SK-N-SH (cell line): ENCODE data around the gene CHDH. TPM values are rescaled to one million over a fixed set of nuclear protein-coding genes. Genes with fewer than 3 reads are reported as not detected.

Experiments used
- CTCF ChIA-PET: fragments of 300-600, 350-600 bp; formaldehyde crosslinking; extraction: SDS; loops from one replicate; lab custom pipeline; 2021; lab: Yijun Ruan, JAX
- POLR2A ChIA-PET: fragments of 350-600 bp; sonication (Branson Sonifier 250); formaldehyde crosslinking; extraction: SDS; loops from one replicate; lab custom pipeline; 2020; ENCODE audit warnings: antibody characterized with exemption, inconsistent platforms; lab: Yijun Ruan, JAX
- DNase-seq: peaks from one replicate; pipeline ENCODE4 v3.0.0; 2012
- H2AFZ ChIP-seq: fragments of 200-600 bp; sonication (generic); 2 replicates; pipeline ENCODE4 v1.8.1; 2016; ENCODE audit warnings: antibody characterized with exemption, mild to moderate bottlenecking, low read depth
- H3F3A ChIP-seq: fragments of 200-600 bp; sonication (generic); replicated peaks from 2 replicates; pipeline ENCODE3; 2016; ENCODE audit warnings: antibody characterized with exemption, mild to moderate bottlenecking; ENCODE audit not compliant: insufficient read depth
- H3K27ac ChIP-seq, 2 experiments: fragments of 200-500 bp in 1 of 2; fragments of 200-600 bp in 1 of 2; sonication (Bioruptor generic) in 1 of 2; sonication (generic), shearing (Covaris generic) in 1 of 2; 2 replicates each; pipeline versions ENCODE4 v1.5.1 to v1.6.1; 2014 to 2016; ENCODE audit warnings: low read depth in 2 of 2, inconsistent platforms in 1 of 2, low read length in 1 of 2, mild to moderate bottlenecking in 1 of 2, mixed read lengths in 1 of 2
- H3K27me3 ChIP-seq: fragments of 200-600 bp; sonication (generic), shearing (Covaris generic); 2 replicates; pipeline ENCODE4 v1.6.1; 2016; ENCODE audit warnings: mixed run types; ENCODE audit not compliant: insufficient read depth
- H3K36me3 ChIP-seq, 2 experiments: fragments of 200-500 bp in 1 of 2; fragments of 200-600 bp in 1 of 2; sonication (Bioruptor generic) in 1 of 2; sonication (generic) in 1 of 2; replicated peaks in 1 of 2; 2 replicates each; pipeline versions ENCODE3 to v1.5.1; 2014 to 2016; ENCODE audit warnings: low read length in 1 of 2, mild to moderate bottlenecking in 1 of 2; ENCODE audit not compliant: insufficient read depth in 2 of 2, control insufficient read depth in 1 of 2
- H3K4me1 ChIP-seq, 2 experiments: fragments of 200-500 bp in 1 of 2; fragments of 200-600 bp in 1 of 2; sonication (Bioruptor generic) in 1 of 2; sonication (generic), shearing (Covaris generic) in 1 of 2; 2 replicates each; pipeline versions ENCODE4 v1.5.1 to v1.6.1; 2014 to 2016; ENCODE audit warnings: low read depth in 1 of 2, low read length in 1 of 2, mixed run types in 1 of 2; ENCODE audit not compliant: insufficient read depth in 2 of 2, control insufficient read depth in 1 of 2
- H3K4me2 ChIP-seq: fragments of 200-600 bp; sonication (generic), shearing (Covaris generic); 2 replicates; pipeline ENCODE4 v1.6.1; 2017; ENCODE audit warnings: mixed run types
- H3K4me3 ChIP-seq, 2 experiments: fragments of 200-500 bp in 1 of 2; fragments of 200-600 bp in 1 of 2; sonication (Bioruptor generic) in 1 of 2; sonication (generic), shearing (Covaris generic) in 1 of 2; 2 replicates each; pipeline versions ENCODE4 v1.5.1 to v1.8.1; 2014 to 2016; ENCODE audit warnings: low read depth in 2 of 2, inconsistent platforms in 1 of 2, low read length in 1 of 2, mild to moderate bottlenecking in 1 of 2, mixed read lengths in 1 of 2, moderate library complexity in 1 of 2
- H3K79me2 ChIP-seq: fragments of 200-600 bp; sonication (generic); 2 replicates; pipeline ENCODE4 v1.8.1; 2017; ENCODE audit warnings: mild to moderate bottlenecking; ENCODE audit not compliant: insufficient read depth
- H3K9ac ChIP-seq: fragments of 200-600 bp; sonication (generic); 2 replicates; pipeline ENCODE4 v1.6.1; 2017; ENCODE audit warnings: mixed run types
- H3K9me2 ChIP-seq: fragments of 200-600 bp; sonication (generic); 2 replicates; pipeline ENCODE4 v1.6.1; 2017; ENCODE audit warnings: mixed run types
- H3K9me3 ChIP-seq: fragments of 200-600 bp; sonication (generic); 2 replicates; pipeline ENCODE4 v1.6.1; 2017; ENCODE audit warnings: mixed run types, mild to moderate bottlenecking, moderate library complexity
- H4K20me1 ChIP-seq: fragments of 200-600 bp; sonication (generic); 2 replicates; pipeline ENCODE4 v1.6.1; 2017; ENCODE audit warnings: mild to moderate bottlenecking, mixed run types; ENCODE audit not compliant: insufficient read depth
- CHD2 ChIP-seq: fragments of 150-350 bp; IDR thresholded peaks from 2 replicates; pipeline ENCODE4 v1.6.1; 2018; ENCODE audit warnings: low read length; ENCODE audit not compliant: partially characterized antibody
- EP300 ChIP-seq, 2 experiments: IDR thresholded peaks; 2 replicates each; pipeline versions ENCODE4 v1.4.0 to v1.6.1; 2012; ENCODE audit warnings: borderline replicate concordance in 1 of 2, low read depth in 1 of 2, low read length in 1 of 2
- FOSL2 ChIP-seq: IDR thresholded peaks from 2 replicates; pipeline ENCODE4 v1.4.0; 2012; ENCODE audit warnings: low read depth, mild to moderate bottlenecking, moderate library complexity, borderline replicate concordance
- GABPA ChIP-seq: IDR thresholded peaks from 2 replicates; pipeline ENCODE4 v1.4.0; 2012; ENCODE audit warnings: low read depth, mild to moderate bottlenecking
- GATA2 ChIP-seq: sonication (generic); formaldehyde crosslinking; IDR thresholded peaks from 2 replicates; pipeline ENCODE4 v1.5.0; 2020; ENCODE audit warnings: mild to moderate bottlenecking, missing genetic modification reagents
- IRF3 ChIP-seq: fragments of 150-350 bp; IDR thresholded peaks from 2 replicates; pipeline ENCODE4 v1.6.1; 2016; ENCODE audit warnings: mild to moderate bottlenecking, low read depth, low read length
- NFIC ChIP-seq: IDR thresholded peaks from 2 replicates; pipeline ENCODE4 v1.4.0; 2012; ENCODE audit warnings: borderline replicate concordance
- REST ChIP-seq: IDR thresholded peaks from 2 replicates; pipeline ENCODE4 v1.6.1; 2012; ENCODE audit warnings: mild to moderate bottlenecking, low read depth, low read length, moderate library complexity
- RFX5 ChIP-seq: IDR thresholded peaks from 2 replicates; pipeline ENCODE4 v1.6.1; 2012; ENCODE audit warnings: mild to moderate bottlenecking, improper control_type of control experiment, low read length
- RXRA ChIP-seq: IDR thresholded peaks from 2 replicates; pipeline ENCODE4 v1.4.0; 2012; ENCODE audit warnings: low read depth, mild to moderate bottlenecking, borderline replicate concordance
- SIN3A ChIP-seq: IDR thresholded peaks from 2 replicates; pipeline ENCODE4 v1.6.1; 2012; ENCODE audit warnings: low read depth, mild to moderate bottlenecking, low read length, moderate library complexity, borderline replicate concordance
- SMC3 ChIP-seq: IDR thresholded peaks from 2 replicates; pipeline ENCODE4 v1.6.1; 2012; ENCODE audit warnings: low read depth, low read length, improper control_type of control experiment
- TAF1 ChIP-seq: IDR thresholded peaks from 2 replicates; pipeline ENCODE4 v1.6.1; 2012; ENCODE audit warnings: low read depth, mild to moderate bottlenecking, low read length, moderate library complexity, borderline replicate concordance
- TEAD4 ChIP-seq: IDR thresholded peaks from 2 replicates; pipeline ENCODE4 v1.4.0; 2012; ENCODE audit warnings: mild to moderate bottlenecking, borderline replicate concordance; ENCODE audit not compliant: insufficient read depth
- YY1 ChIP-seq: IDR thresholded peaks from 2 replicates; pipeline ENCODE4 v1.4.0; 2012; ENCODE audit warnings: low read depth, mild to moderate bottlenecking
- WGBS: methylation state at CpG from one replicate; pipeline ENCODE4 v1.1.6; 2017; ENCODE audit warnings: low lambda C conversion rate; 5-methylcytosine and 5-hydroxymethylcytosine counted together
- polyA plus RNA-seq, 3 experiments: library from polyadenylated mRNA; depleted of rRNA; stranded (reverse); fragments of >200 nt; gene quantifications; 2 replicates each; pipeline ENCODE4 v1.2.3, GENCODE V29; 2012
- TF ChIP-seq, protein P1 (sequence below): IDR thresholded peaks from 2 replicates; pipeline ENCODE4; 2012
- TF ChIP-seq, protein P2 (sequence below): fragments of 150-350 bp; IDR thresholded peaks from 2 replicates; pipeline ENCODE4 v1.6.1; 2017; ENCODE audit warnings: antibody characterized with exemption, low read length, low read depth, borderline replicate concordance
- TF ChIP-seq, protein P3 (sequence below): IDR thresholded peaks from 2 replicates; pipeline ENCODE4 v1.4.0; 2012; ENCODE audit warnings: low read depth, borderline replicate concordance

Gene CHDH
- polyA plus RNA-seq, 1 of the 3 experiments (the other 2 are of a cell fraction), result 0.33 TPM

- peak overlapping the region; percentile 85 for H2AFZ ChIP-seq
- H3F3A ChIP-seq, result no peaks in the 10 kb centered on the region
- 0 out of 2 replicates have a peak overlapping the region, but pooled peaks have one; percentile 40 for H3K9ac ChIP-seq
- peak overlapping the region in 1 of 2 experiments; percentile 63; a peak in 2 of 4 replicates for H3K27ac ChIP-seq
- 87% methylated on average over 15 of the region's 20 CpGs for WGBS
- peak overlapping the region; percentile 55 for H3K4me2 ChIP-seq
- H3K9me2 ChIP-seq, result no peaks in the 10 kb centered on the region
- no peak for DNase-seq
- H3K27me3 ChIP-seq, result no peaks in the 10 kb centered on the region
- H3K79me2 ChIP-seq, result no peaks in the 10 kb centered on the region
- H3K4me3 ChIP-seq, result no peak overlapping the region
- no peaks in the 10 kb centered on the region for H3K36me3 ChIP-seq
- H3K4me1 ChIP-seq, result peaks cover 18 to 22% of the 10 kb centered on the region in 2 experiments; a peak in 3 of 4 replicates
- CTCF ChIA-PET, result interaction anchor here (0.8 kb wide), 2 partner anchors 18 to 94 kb away, joined by 3 read pairs; no protein-coding TSS in a partner anchor
- H4K20me1 ChIP-seq, result no peaks in the 10 kb centered on the region
- POLR2A ChIA-PET, result no interaction called here
- TF ChIP-seq RFX5, result no peak
- TF ChIP-seq GABPA, result no peak
- TF ChIP-seq NFIC, result no peak
- no peak for TF ChIP-seq YY1
- TF ChIP-seq FOSL2, result no peak
- TF ChIP-seq, protein P1, sequence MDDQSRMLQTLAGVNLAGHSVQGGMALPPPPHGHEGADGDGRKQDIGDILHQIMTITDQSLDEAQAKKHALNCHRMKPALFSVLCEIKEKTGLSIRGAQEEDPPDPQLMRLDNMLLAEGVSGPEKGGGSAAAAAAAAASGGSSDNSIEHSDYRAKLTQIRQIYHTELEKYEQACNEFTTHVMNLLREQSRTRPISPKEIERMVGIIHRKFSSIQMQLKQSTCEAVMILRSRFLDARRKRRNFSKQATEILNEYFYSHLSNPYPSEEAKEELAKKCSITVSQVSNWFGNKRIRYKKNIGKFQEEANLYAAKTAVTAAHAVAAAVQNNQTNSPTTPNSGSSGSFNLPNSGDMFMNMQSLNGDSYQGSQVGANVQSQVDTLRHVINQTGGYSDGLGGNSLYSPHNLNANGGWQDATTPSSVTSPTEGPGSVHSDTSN, result no peak
- no peak for TF ChIP-seq TAF1
- TF ChIP-seq, protein P2, sequence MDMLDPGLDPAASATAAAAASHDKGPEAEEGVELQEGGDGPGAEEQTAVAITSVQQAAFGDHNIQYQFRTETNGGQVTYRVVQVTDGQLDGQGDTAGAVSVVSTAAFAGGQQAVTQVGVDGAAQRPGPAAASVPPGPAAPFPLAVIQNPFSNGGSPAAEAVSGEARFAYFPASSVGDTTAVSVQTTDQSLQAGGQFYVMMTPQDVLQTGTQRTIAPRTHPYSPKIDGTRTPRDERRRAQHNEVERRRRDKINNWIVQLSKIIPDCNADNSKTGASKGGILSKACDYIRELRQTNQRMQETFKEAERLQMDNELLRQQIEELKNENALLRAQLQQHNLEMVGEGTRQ, result no peak
- TF ChIP-seq RXRA, result no peak
- no peak for TF ChIP-seq GATA2 (CRISPR knock-in tag)
- TF ChIP-seq TEAD4, result no peak
- no peak for TF ChIP-seq REST
- no peak for TF ChIP-seq SMC3
- no peak for TF ChIP-seq IRF3
- TF ChIP-seq, protein P3, sequence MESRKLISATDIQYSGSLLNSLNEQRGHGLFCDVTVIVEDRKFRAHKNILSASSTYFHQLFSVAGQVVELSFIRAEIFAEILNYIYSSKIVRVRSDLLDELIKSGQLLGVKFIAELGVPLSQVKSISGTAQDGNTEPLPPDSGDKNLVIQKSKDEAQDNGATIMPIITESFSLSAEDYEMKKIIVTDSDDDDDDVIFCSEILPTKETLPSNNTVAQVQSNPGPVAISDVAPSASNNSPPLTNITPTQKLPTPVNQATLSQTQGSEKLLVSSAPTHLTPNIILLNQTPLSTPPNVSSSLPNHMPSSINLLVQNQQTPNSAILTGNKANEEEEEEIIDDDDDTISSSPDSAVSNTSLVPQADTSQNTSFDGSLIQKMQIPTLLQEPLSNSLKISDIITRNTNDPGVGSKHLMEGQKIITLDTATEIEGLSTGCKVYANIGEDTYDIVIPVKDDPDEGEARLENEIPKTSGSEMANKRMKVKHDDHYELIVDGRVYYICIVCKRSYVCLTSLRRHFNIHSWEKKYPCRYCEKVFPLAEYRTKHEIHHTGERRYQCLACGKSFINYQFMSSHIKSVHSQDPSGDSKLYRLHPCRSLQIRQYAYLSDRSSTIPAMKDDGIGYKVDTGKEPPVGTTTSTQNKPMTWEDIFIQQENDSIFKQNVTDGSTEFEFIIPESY, result no peak
- no peak for TF ChIP-seq EP300 (IDR thresholded peaks at IDR 0.05; ENCODE audit: borderline replicate concordance in 1 of 2, low read depth in 1 of 2, low read length in 1 of 2)
- TF ChIP-seq SIN3A, result no peak
- no peak for TF ChIP-seq CHD2
- H3K9me3 ChIP-seq, result no peaks in the 10 kb centered on the region
These were observed 42.2 kb downstream of the CHDH start for GRCh38 chr3:53803816-53804695.
